IMR-90 (cell line): Measurements from ENCODE around the gene SSBP3. TPM values are rescaled to one million over a fixed set of nuclear protein-coding genes. Genes with fewer than 3 reads are reported as not detected.

Experiments used
- ATAC-seq: fragments of 200-7000 bp; cut with Tn5 transposase; 2 replicates; pipeline ENCODE4 v1.9.1; 2020; ENCODE audit warnings: low read depth, mild to moderate bottlenecking, moderate library complexity
- BruUV-seq: library from RNA; stranded (reverse); fragments of 400-500 nt; replicated peaks from 2 replicates; lab custom pipeline; 2021; lab: Mats Ljungman, UMichigan
- CTCF ChIA-PET: fragments of 300-600 bp; formaldehyde crosslinking; extraction: SDS; loops from one replicate; lab custom pipeline; 2021; ENCODE audit warnings: antibody characterized with exemption; lab: Yijun Ruan, JAX
- POLR2A ChIA-PET: fragments of 300-600 bp; sonication (Branson Sonifier 250); formaldehyde crosslinking; loops from one replicate; lab custom pipeline; 2022; ENCODE audit warnings: antibody characterized with exemption; ENCODE audit not compliant: unreplicated experiment; lab: Charles Lee
- DNase-seq: peaks from one replicate; pipeline ENCODE4 v3.0.0; 2013
- H2AFZ ChIP-seq: replicated peaks from 2 replicates; pipeline ENCODE3; 2013; ENCODE audit warnings: low read length, mild to moderate bottlenecking; ENCODE audit not compliant: poor library complexity
- H2AK5ac ChIP-seq: 2 replicates; pipeline ENCODE4 v1.6.1; 2013; ENCODE audit warnings: low read depth, low read length, inconsistent platforms
- H2AK9ac ChIP-seq: replicated peaks from 2 replicates; pipeline ENCODE3; 2013; ENCODE audit warnings: mild to moderate bottlenecking, low read depth, low read length, moderate library complexity; ENCODE audit not compliant: poor library complexity
- H2BK120ac ChIP-seq: 2 replicates; pipeline ENCODE4 v1.6.1; 2013; ENCODE audit warnings: low read depth, low read length, inconsistent platforms
- H2BK15ac ChIP-seq: 3 replicates; pipeline ENCODE4 v1.6.1; 2013; ENCODE audit warnings: low read depth, low read length, inconsistent platforms
- H2BK20ac ChIP-seq: 2 replicates; pipeline ENCODE4 v1.6.1; 2013; ENCODE audit warnings: low read depth, mild to moderate bottlenecking, inconsistent platforms, low read length, moderate library complexity
- H2BK5ac ChIP-seq: 2 replicates; pipeline ENCODE4 v1.6.1; 2013; ENCODE audit warnings: mild to moderate bottlenecking, low read depth, low read length, inconsistent platforms; ENCODE audit not compliant: poor library complexity, severe bottlenecking
- H3K14ac ChIP-seq: replicated peaks from 2 replicates; pipeline ENCODE4 v1.6.1; 2013; ENCODE audit warnings: low read depth, low read length, inconsistent platforms
- H3K18ac ChIP-seq: 2 replicates; pipeline ENCODE4 v1.6.1; 2013; ENCODE audit warnings: low read depth, low read length, control low read depth
- H3K23ac ChIP-seq: 2 replicates; pipeline ENCODE4 v1.6.1; 2013; ENCODE audit warnings: low read depth, low read length, inconsistent platforms
- H3K27ac ChIP-seq: 2 replicates; pipeline ENCODE4 v1.5.1; 2013; ENCODE audit warnings: mild to moderate bottlenecking, control low read depth, low read length; ENCODE audit not compliant: insufficient read depth
- H3K27me3 ChIP-seq: 2 replicates; pipeline ENCODE4 v1.6.1; 2013; ENCODE audit warnings: low read length; ENCODE audit not compliant: control insufficient read depth, insufficient read depth
- H3K36me3 ChIP-seq: 2 replicates; pipeline ENCODE4 v1.6.1; 2013; ENCODE audit warnings: low read length, mixed read lengths; ENCODE audit not compliant: control insufficient read depth, insufficient read depth
- H3K4ac ChIP-seq: 2 replicates; pipeline ENCODE4 v1.6.1; 2013; ENCODE audit warnings: low read depth, low read length, inconsistent platforms
- H3K4me1 ChIP-seq: 2 replicates; pipeline ENCODE4 v1.6.1; 2013; ENCODE audit warnings: low read length, mixed read lengths; ENCODE audit not compliant: control insufficient read depth, insufficient read depth
- H3K4me2 ChIP-seq: 2 replicates; pipeline ENCODE4 v1.6.1; 2013; ENCODE audit warnings: low read depth, mild to moderate bottlenecking, control low read depth, low read length, moderate library complexity
- H3K4me3 ChIP-seq: 2 replicates; pipeline ENCODE4 v1.5.1; 2013; ENCODE audit warnings: low read depth, mild to moderate bottlenecking, control low read depth, low read length, moderate library complexity; ENCODE audit not compliant: insufficient read depth
- H3K56ac ChIP-seq: 2 replicates; pipeline ENCODE4 v1.6.1; 2013; ENCODE audit warnings: low read length, inconsistent platforms; ENCODE audit not compliant: insufficient read depth; ENCODE audit errors: extremely low read depth
- H3K79me1 ChIP-seq, 2 experiments: 2 replicates each; pipeline ENCODE4 v1.6.1; 2013; ENCODE audit warnings: low read length in 2 of 2, inconsistent platforms in 1 of 2, low read depth in 1 of 2
- H3K9ac ChIP-seq: 2 replicates; pipeline ENCODE4 v1.6.1; 2013; ENCODE audit warnings: low read depth, low read length, control low read depth
- H3K9me1 ChIP-seq: 2 replicates; pipeline ENCODE4 v1.6.1; 2013; ENCODE audit warnings: low read length, inconsistent platforms; ENCODE audit not compliant: insufficient read depth
- H3K9me3 ChIP-seq: 2 replicates; pipeline ENCODE4 v1.6.1; 2013; ENCODE audit warnings: low read length; ENCODE audit not compliant: control insufficient read depth, insufficient read depth
- H4K20me1 ChIP-seq: 2 replicates; pipeline ENCODE4 v1.6.1; 2013; ENCODE audit warnings: low read length, inconsistent platforms; ENCODE audit not compliant: insufficient read depth
- H4K5ac ChIP-seq: 2 replicates; pipeline ENCODE4 v1.6.1; 2013; ENCODE audit warnings: mild to moderate bottlenecking, low read depth, low read length, control low read depth
- H4K8ac ChIP-seq, 2 experiments: 2 replicates each; pipeline ENCODE4 v1.6.1; 2013; ENCODE audit warnings: low read depth in 2 of 2, low read length in 2 of 2, control low read depth in 1 of 2, inconsistent platforms in 1 of 2
- H4K91ac ChIP-seq: 2 replicates; pipeline ENCODE4 v1.6.1; 2013; ENCODE audit warnings: low read depth, low read length, inconsistent platforms; ENCODE audit not compliant: insufficient read depth
- CHD1 ChIP-seq: IDR thresholded peaks from 2 replicates; pipeline ENCODE4 v1.6.1; 2012; ENCODE audit warnings: low read depth, low read length, improper control_type of control experiment
- WGBS, 2 experiments: methylation state at CpG; one replicate each; pipeline versions ENCODE4 v1.1.5 to v1.1.7; 2013; ENCODE audit warnings: missing lambda C conversion rate in 2 of 2; ENCODE audit not compliant: insufficient read length in 1 of 2; ENCODE audit errors: extremely low coverage in 2 of 2; 5-methylcytosine and 5-hydroxymethylcytosine counted together
- dilution Hi-C: fragments of 300-500 bp; cut with HindIII; formaldehyde crosslinking; loops from one replicate; pipeline ENCODE4 v1.14.3; 2018; ENCODE audit warnings: low sequenced_read_pairs; ENCODE audit not compliant: unreplicated experiment
- in situ Hi-C: fragments of 300-500 bp; cut with MboI; formaldehyde crosslinking; loops from 3 replicates; pipeline ENCODE4 v1.14.3; 2019; ENCODE audit warnings: low sequenced_read_pairs, inconsistent platforms, mixed read lengths
- intact Hi-C: fragments of 100-400 bp; cut with micrococcal nuclease; formaldehyde crosslinking; loops from 2 replicates; pipeline ENCODE4 v1.10.0; 2022
- polyA plus RNA-seq, 3 experiments: library from polyadenylated mRNA; depleted of rRNA; stranded (reverse); fragments of >200 nt; gene quantifications; 2 replicates each; pipeline ENCODE4 v1.2.3, GENCODE V29; 2012; ENCODE audit warnings: low replicate concordance in 1 of 3
- total RNA-seq: library from RNA; depleted of rRNA; stranded (reverse); fragments of >200 nt; gene quantifications from 2 replicates; pipeline ENCODE4 v1.2.3, GENCODE V29; 2012
- TF ChIP-seq, protein P1 (sequence below): fragments of 150-350 bp; IDR thresholded peaks from 2 replicates; pipeline ENCODE4 v1.6.1; 2017; ENCODE audit warnings: mild to moderate bottlenecking, antibody characterized with exemption, low read length, low read depth

SSBP3 gene
- total and polyA plus RNA-seq, 2 of the 4 experiments (the other 2 are of a cell fraction): 10.9 to 39.6 TPM

DNA sequence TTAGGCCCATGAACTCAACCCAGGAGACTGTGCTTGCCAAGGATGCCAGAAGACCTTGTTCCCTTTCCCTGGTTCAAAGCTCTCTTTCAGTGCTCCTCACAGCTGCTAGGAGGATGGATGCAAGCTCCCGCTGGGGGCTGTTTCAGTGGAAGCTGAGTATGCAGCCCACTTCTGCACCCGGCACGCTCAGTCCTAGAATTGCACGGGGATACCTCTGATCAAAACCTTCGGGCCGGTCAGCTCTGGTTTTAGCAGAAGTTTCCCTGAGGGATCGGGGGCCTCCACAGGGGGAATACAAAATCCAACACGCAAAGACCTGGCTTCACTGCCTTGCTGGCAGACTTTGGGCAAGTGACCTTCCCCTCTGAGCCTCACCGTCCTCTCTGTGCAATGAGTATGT, 4.2 kb upstream of the SSBP3 start:
- POLR2A ChIA-PET: no interaction called here
- Histone ChIP-seq H2BK5ac (no peak overlapping the region), H2BK120ac (no peak overlapping the region), H4K20me1 (no peaks in the 10 kb centered on the region; the same call in 1 of the 2 replicates), H3K18ac (no peak overlapping the region), H3K9ac (no peak overlapping the region), H2AK5ac (no peak overlapping the region; the same call in 1 of the 2 replicates), H3K4me1 (peaks cover 9% of the 10 kb centered on the region), H2BK20ac (no peak overlapping the region), H3K14ac (no peak overlapping the region), H2AK9ac (no peak overlapping the region), H3K4me2 (no peak overlapping the region), H3K23ac (no peak overlapping the region; the same call in 1 of the 2 replicates), H4K91ac (no peak overlapping the region; the same call in none of the 2 replicates), H3K79me1 (no peaks in the 10 kb centered on the region), H3K9me3 (no peaks in the 10 kb centered on the region), H3K4ac (no peak overlapping the region; the same call in 1 of the 2 replicates), H3K9me1 (peaks cover 10% of the 10 kb centered on the region), H2BK15ac (no peak overlapping the region), H3K56ac (no peak overlapping the region), H4K5ac (no peak overlapping the region), H3K4me3 (no peak overlapping the region), H3K36me3 (no peaks in the 10 kb centered on the region), H3K27ac (no peak overlapping the region), H4K8ac (no peak overlapping the region), H3K27me3 (peaks cover 5% of the 10 kb centered on the region; the same call in 1 of the 2 replicates), H2AFZ (no peak overlapping the region)
- CTCF ChIA-PET: no interaction called here
- TF ChIP-seq, protein P1, sequence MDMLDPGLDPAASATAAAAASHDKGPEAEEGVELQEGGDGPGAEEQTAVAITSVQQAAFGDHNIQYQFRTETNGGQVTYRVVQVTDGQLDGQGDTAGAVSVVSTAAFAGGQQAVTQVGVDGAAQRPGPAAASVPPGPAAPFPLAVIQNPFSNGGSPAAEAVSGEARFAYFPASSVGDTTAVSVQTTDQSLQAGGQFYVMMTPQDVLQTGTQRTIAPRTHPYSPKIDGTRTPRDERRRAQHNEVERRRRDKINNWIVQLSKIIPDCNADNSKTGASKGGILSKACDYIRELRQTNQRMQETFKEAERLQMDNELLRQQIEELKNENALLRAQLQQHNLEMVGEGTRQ: no peak
- no peak for TF ChIP-seq CHD1
- DNase-seq (no peak), ATAC-seq (no peak)
- BruUV-seq: no TSS peak
- dilution Hi-C loops (no loop called here), intact Hi-C loops (no loop called here), in situ Hi-C loops (no loop called here)
- WGBS, 2 experiments: 90% methylated on average over 2 of the region's 9 CpGs; no CpG with 5 or more reads in 1 of the 2 experiments
